Endothelial cell of umbilical vein (primary cell): ENCODE results near the gene PACSIN2. TPM values are rescaled to one million over a fixed set of nuclear protein-coding genes. Genes with fewer than 3 reads are reported as not detected.

Experiments
- BruUV-seq: library from RNA; stranded (reverse); fragments of 400-500 nt; replicated peaks from 2 replicates; lab custom pipeline; 2021; lab: Mats Ljungman, UMichigan
- CTCF ChIA-PET: fragments of 300-600, 350-600 bp; sonication (Branson Sonifier 250); formaldehyde crosslinking; loops from one replicate; lab custom pipeline; 2021; ENCODE audit warnings: antibody characterized with exemption, inconsistent platforms; lab: Charles Lee
- POLR2A ChIA-PET: fragments of 300-600, 350-600 bp; sonication (Branson Sonifier 250); formaldehyde crosslinking; loops from one replicate; lab custom pipeline; 2021; ENCODE audit warnings: antibody characterized with exemption, inconsistent platforms; lab: Charles Lee
- DNase-seq: peaks from one replicate; pipeline ENCODE4 v3.0.0-alpha.2; 2011; ENCODE audit warnings: low read depth, low spot score
- FAIRE-seq: peaks from 2 replicates; lab custom pipeline; 2011; peaks lifted over from hg19 to GRCh38; lab: Jason Lieb, UNC
- H2AFZ ChIP-seq: 2 replicates; pipeline ENCODE4 v1.6.0; 2012; ENCODE audit warnings: low read depth, low read length, control low read depth, inconsistent platforms
- H3K27ac ChIP-seq: 2 replicates; pipeline ENCODE4 v1.5.1; 2011; ENCODE audit warnings: low read depth, mild to moderate bottlenecking, control low read depth, low read length, moderate library complexity; ENCODE audit not compliant: insufficient read depth
- H3K27me3 ChIP-seq, 2 experiments: 2 replicates each; pipeline versions ENCODE4 v1.6.0 to v1.6.1; 2011; ENCODE audit warnings: low read length in 2 of 2, mixed read lengths in 1 of 2; ENCODE audit not compliant: control insufficient read depth in 2 of 2, insufficient read depth in 2 of 2
- H3K36me3 ChIP-seq, 2 experiments: 2 replicates in 1 of 2; 3 replicates in 1 of 2; pipeline ENCODE4 v1.5.1; 2011; ENCODE audit warnings: low read length in 2 of 2, mild to moderate bottlenecking in 1 of 2, moderate library complexity in 1 of 2; ENCODE audit not compliant: control insufficient read depth in 2 of 2, insufficient read depth in 2 of 2; ENCODE audit errors: extremely low read depth in 1 of 2
- H3K4me1 ChIP-seq: 3 replicates; pipeline ENCODE4 v1.5.1; 2011; ENCODE audit warnings: mild to moderate bottlenecking, low read length; ENCODE audit not compliant: control insufficient read depth, insufficient read depth; ENCODE audit errors: extremely low read depth
- H3K4me2 ChIP-seq: 2 replicates; pipeline ENCODE4 v1.6.1; 2011; ENCODE audit warnings: low read length, control low read depth, mixed read lengths; ENCODE audit not compliant: insufficient read depth
- H3K4me3 ChIP-seq, 3 experiments: fragments of 200-600 bp in 1 of 3; sonication (generic), shearing (Covaris generic) in 1 of 3; replicated peaks in 1 of 3; 2 replicates each; pipeline ENCODE4 v1.5.1; 2011 to 2016; ENCODE audit warnings: control low read depth in 3 of 3, low read length in 3 of 3, mild to moderate bottlenecking in 2 of 3, inconsistent platforms in 1 of 3, low read depth in 1 of 3, moderate library complexity in 1 of 3; ENCODE audit not compliant: insufficient read depth in 1 of 3
- H3K79me2 ChIP-seq: 2 replicates; pipeline ENCODE4 v1.6.0; 2012; ENCODE audit warnings: low read length, inconsistent platforms; ENCODE audit not compliant: control insufficient read depth, insufficient read depth
- H3K9ac ChIP-seq: replicated peaks from 2 replicates; pipeline ENCODE3; 2011; ENCODE audit warnings: low read length, control low read depth; ENCODE audit not compliant: insufficient read depth; ENCODE audit errors: extremely low read depth
- H3K9me1 ChIP-seq: replicated peaks from 3 replicates; pipeline ENCODE4 v1.6.0; 2011; ENCODE audit warnings: mild to moderate bottlenecking, low read length; ENCODE audit not compliant: control insufficient read depth, insufficient read depth; ENCODE audit errors: extremely low read depth
- H3K9me3 ChIP-seq: replicated peaks from 2 replicates; pipeline ENCODE4 v1.5.1; 2012; ENCODE audit warnings: low read length, inconsistent platforms; ENCODE audit not compliant: control insufficient read depth, insufficient read depth
- H4K20me1 ChIP-seq: replicated peaks from 2 replicates; pipeline ENCODE3; 2011; ENCODE audit warnings: mild to moderate bottlenecking, low read length; ENCODE audit not compliant: control insufficient read depth, insufficient read depth; ENCODE audit errors: extremely low read depth
- FOS ChIP-seq: IDR thresholded peaks from 2 replicates; pipeline ENCODE4 v1.6.1; 2011; ENCODE audit warnings: mild to moderate bottlenecking, low read length, moderate library complexity, borderline replicate concordance; ENCODE audit not compliant: insufficient read depth
- GATA2 ChIP-seq: IDR thresholded peaks from 2 replicates; pipeline ENCODE4 v1.7.0; 2011; ENCODE audit warnings: low read depth, mild to moderate bottlenecking, moderate library complexity, mixed read lengths, low read length; ENCODE audit not compliant: insufficient read length, insufficient read depth
- JUN ChIP-seq: IDR thresholded peaks from 2 replicates; pipeline ENCODE4 v1.6.1; 2011; ENCODE audit warnings: borderline replicate concordance, low read depth; ENCODE audit not compliant: insufficient read length, insufficient read depth
- MAX ChIP-seq: IDR thresholded peaks from 2 replicates; pipeline ENCODE4 v1.6.1; 2011; ENCODE audit not compliant: insufficient read depth, insufficient read length
- MYC ChIP-seq: IDR thresholded peaks from one replicate; pipeline ENCODE4 v1.6.1; 2011; ENCODE audit warnings: mild to moderate bottlenecking, low read depth, low read length
- dilution Hi-C: fragments of 300-500 bp; cut with MboI; formaldehyde crosslinking; loops from one replicate; pipeline ENCODE4 v1.15.0; 2019; ENCODE audit warnings: low sequenced_read_pairs; ENCODE audit not compliant: extremely low pct_ligation_motif_present
- intact Hi-C: fragments of 100-400 bp; cut with micrococcal nuclease; formaldehyde crosslinking; loops from one replicate; pipeline ENCODE4 v1.10.0; 2022
- polyA plus RNA-seq, 4 experiments: library from polyadenylated mRNA; depleted of rRNA in 3 of 4; stranded (reverse) in 3 of 4; unstranded in 1 of 4; fragments of >200 nt; gene quantifications; 2 replicates each; pipeline versions ENCODE4 v1.2.1 to v1.2.3, GENCODE V29; 2011 to 2012; ENCODE audit warnings: missing spikeins in 1 of 4
- total RNA-seq: library from RNA; stranded (reverse); gene quantifications from 2 replicates; pipeline ENCODE4 v1.2.3, GENCODE V29; 2021
- TF ChIP-seq, protein P1 (sequence below), 2 donors: IDR thresholded peaks; 1 replicate in 1 of 2; 2 replicates in 1 of 2; pipeline ENCODE4 v1.5.1; 2011; ENCODE audit warnings: low read length in 2 of 2, mild to moderate bottlenecking in 2 of 2, moderate library complexity in 2 of 2, control low read depth in 1 of 2, inconsistent platforms in 1 of 2, low read depth in 1 of 2; ENCODE audit not compliant: insufficient read depth in 1 of 2; ENCODE audit errors: extremely low read depth in 1 of 2

PACSIN2 gene
- total and polyA plus RNA-seq, 2 donors (not counting 3 experiments of a cell fraction or from before 2014, with no cell fraction given): 46.2 to 64.5 TPM

DNA sequence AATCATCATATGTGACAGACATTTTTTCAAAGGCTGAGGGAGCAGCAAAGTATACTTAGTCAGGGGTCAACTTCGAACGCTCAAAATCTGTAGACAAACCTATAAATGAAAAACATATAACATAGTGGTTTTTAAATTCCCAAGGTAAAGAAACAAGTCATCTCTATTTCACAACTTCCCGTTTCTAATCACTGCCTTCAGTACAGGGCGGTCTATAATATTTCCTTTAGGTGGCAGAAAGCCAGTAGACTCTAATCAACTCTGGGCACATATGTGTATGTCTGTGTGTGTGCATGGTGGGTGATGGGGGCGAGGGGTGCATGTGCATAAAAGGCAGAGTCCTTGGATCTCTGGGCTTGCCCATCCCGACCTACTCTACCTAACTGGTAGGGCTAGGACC, 102.9 kb downstream of the PACSIN2 start:
- dilution Hi-C loops: no loop called here
- POLR2A ChIA-PET: no interaction called here

More for the DNA sequence above, 102.9 kb downstream of the PACSIN2 start:
- no TSS peak for BruUV-seq
- DNase-seq: peak; percentile 27
- Histone ChIP-seq H2AFZ (no peak overlapping the region), H3K4me2 (no peak overlapping the region), H3K4me1 (peaks cover 2% of the 10 kb centered on the region), H3K9ac (no peak overlapping the region), H3K4me3 (no peak overlapping the region), H4K20me1 (no peaks in the 10 kb centered on the region), H3K27me3 (no peaks in the 10 kb centered on the region), H3K79me2 (peaks cover 10% of the 10 kb centered on the region), H3K36me3 (peaks cover 0 to 7% of the 10 kb centered on the region in 2 experiments), H3K27ac (no peak overlapping the region), H3K9me1 (no peaks in the 10 kb centered on the region), H3K9me3 (no peaks in the 10 kb centered on the region)
- TF ChIP-seq MAX: no peak
- TF ChIP-seq, protein P1, sequence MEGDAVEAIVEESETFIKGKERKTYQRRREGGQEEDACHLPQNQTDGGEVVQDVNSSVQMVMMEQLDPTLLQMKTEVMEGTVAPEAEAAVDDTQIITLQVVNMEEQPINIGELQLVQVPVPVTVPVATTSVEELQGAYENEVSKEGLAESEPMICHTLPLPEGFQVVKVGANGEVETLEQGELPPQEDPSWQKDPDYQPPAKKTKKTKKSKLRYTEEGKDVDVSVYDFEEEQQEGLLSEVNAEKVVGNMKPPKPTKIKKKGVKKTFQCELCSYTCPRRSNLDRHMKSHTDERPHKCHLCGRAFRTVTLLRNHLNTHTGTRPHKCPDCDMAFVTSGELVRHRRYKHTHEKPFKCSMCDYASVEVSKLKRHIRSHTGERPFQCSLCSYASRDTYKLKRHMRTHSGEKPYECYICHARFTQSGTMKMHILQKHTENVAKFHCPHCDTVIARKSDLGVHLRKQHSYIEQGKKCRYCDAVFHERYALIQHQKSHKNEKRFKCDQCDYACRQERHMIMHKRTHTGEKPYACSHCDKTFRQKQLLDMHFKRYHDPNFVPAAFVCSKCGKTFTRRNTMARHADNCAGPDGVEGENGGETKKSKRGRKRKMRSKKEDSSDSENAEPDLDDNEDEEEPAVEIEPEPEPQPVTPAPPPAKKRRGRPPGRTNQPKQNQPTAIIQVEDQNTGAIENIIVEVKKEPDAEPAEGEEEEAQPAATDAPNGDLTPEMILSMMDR (IDR thresholded peaks at IDR 0.05; ENCODE audit: extremely low read depth in 1 of 2, insufficient read depth in 1 of 2, low read depth in 1 of 2, low read length in 2 of 2): no peak
- TF ChIP-seq FOS: no peak
- no peak for TF ChIP-seq JUN
- no peak for TF ChIP-seq MYC
- TF ChIP-seq GATA2: no peak
- intact Hi-C loops: no loop called here
- CTCF ChIA-PET: no interaction called here
- no peak for FAIRE-seq
